Measurements from ENCODE around the gene ADRM1. TPM values are rescaled to one million over a fixed set of nuclear protein-coding genes. Genes with fewer than 3 reads are reported as not detected.

Gene ADRM1
- total and polyA plus RNA-seq, 10 of the 15 experiments (the other 5 are each of a cell fraction or from before 2014, with no cell fraction given): 3.4 to 213 (median 95.9) TPM

DNA sequence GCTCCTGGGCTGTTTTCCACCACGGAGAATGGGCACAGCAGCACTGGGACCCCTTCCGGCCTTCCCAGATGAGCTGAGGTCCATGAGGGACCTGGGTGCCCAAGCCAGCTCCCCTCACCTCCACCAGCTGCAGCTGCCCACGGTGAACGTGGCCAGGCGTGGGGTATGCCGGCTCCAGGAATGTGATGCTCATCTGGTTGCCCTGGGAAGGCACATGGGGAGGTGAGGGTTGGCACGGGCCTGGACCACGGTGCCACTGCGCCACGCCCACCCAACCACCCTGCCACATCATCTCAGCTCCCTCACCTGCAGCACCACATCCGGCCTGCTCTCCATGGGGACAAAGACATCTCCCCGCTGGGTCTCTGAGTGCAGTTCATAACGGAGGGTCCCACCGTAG, 23.8 kb downstream of the ADRM1 start:
- TF ChIP-seq PML (IDR thresholded peaks at IDR 0.05; ENCODE audit: low read length): no peak
- ChIA-PET SMC1A (ENCODE audit: uncharacterized antibody, unreplicated experiment) (no interaction called here), CTCF (no interaction called here), RAD21 (ENCODE audit: unreplicated experiment) (no interaction called here), POLR2A (no interaction called here)
- H3K4me1 ChIP-seq (ENCODE audit: control insufficient read depth, insufficient read depth, low read length): no peaks in the 10 kb centered on the region
- WGBS (ENCODE audit: insufficient coverage, insufficient replicate concordance, low lambda C conversion rate, missing lambda C conversion rate): 46% methylated on average over 14 of the region's 14 CpGs
- H3K36me3 ChIP-seq (ENCODE audit: control insufficient read depth in 2 of 2, insufficient read depth in 2 of 2, low read length in 1 of 2): no peaks in the 10 kb centered on the region
- BruUV-seq (replicated peaks): no TSS peak
- H3K9ac ChIP-seq (ENCODE audit: control insufficient read depth, insufficient read depth, low read length): no peak overlapping the region
- ATAC-seq: no peak
- DNase-seq (ENCODE audit: low read depth, low spot score): no peak
- no peaks in the 10 kb centered on the region for H3K27me3 ChIP-seq (replicated peaks in 1 of 2; ENCODE audit: control insufficient read depth in 2 of 2, insufficient read depth in 2 of 2, low read length in 1 of 2)
- intact Hi-C loops (cut with micrococcal nuclease; ENCODE audit: unreplicated experiment): no loop called here
- in situ Hi-C loops (cut with MboI): no loop called here
- H3K27ac ChIP-seq (ENCODE audit: control insufficient read depth, insufficient read depth): no peak overlapping the region
- H3K9me3 ChIP-seq (replicated peaks; ENCODE audit: control insufficient read depth, insufficient read depth, low read length): no peaks in the 10 kb centered on the region
- H2AFZ ChIP-seq (ENCODE audit: control insufficient read depth, low read depth, low read length): no peak overlapping the region
- no peak for FAIRE-seq
- H3K4me3 ChIP-seq: no peak overlapping the region
- no peaks in the 10 kb centered on the region for H4K20me1 ChIP-seq (ENCODE audit: control insufficient read depth, insufficient read depth)
- no peaks in the 10 kb centered on the region for H3K79me2 ChIP-seq (ENCODE audit: control insufficient read depth, insufficient read depth, low read length)
- H3K4me2 ChIP-seq (ENCODE audit: control insufficient read depth, insufficient read depth): no peak overlapping the region

DNA sequence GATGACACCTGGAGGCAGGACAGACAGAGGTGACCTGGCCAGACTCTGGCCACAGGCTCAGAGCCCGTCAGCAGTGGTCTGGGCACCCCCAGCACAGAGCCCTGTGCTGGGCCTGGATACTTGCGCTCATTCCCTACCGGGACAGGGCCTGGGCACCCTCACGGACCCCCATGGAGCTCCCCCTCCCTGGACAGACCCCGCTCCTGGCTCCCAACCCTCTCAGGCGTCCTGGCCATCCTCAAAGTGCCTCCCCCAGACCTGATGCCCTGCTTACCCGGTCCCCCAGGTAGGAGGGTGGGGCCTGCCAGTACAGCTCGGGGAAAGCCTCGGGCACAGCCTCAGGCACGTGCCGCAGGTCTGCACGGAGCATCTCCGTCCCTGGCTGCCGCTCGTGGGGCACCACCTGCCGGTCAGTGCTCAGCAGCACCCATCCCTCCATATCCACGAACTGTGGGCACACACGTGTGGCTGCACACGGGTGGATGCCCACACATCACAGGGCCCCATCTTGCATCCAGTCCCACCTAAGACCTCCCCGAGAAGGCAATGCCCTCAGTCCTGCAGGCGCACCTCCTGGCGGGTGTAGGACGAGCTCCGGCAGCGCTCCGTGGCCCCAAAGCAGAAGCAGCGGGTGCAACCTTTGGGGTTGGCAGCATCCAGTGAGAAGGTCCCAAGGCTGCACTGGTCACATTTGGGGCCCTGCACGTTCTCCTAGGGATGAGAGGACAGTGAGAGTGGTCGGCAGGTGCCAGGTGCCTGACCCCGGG, 24.3 kb downstream of the ADRM1 start:
- BruUV-seq (replicated peaks): no TSS peak
- ChIA-PET CTCF (interaction anchor here (1.2 kb wide), 1 partner anchor 25 kb away, joined by 3 read pairs; the partner anchor contains the start of gene ADRM1), RAD21 (ENCODE audit: unreplicated experiment) (no interaction called here), SMC1A (ENCODE audit: uncharacterized antibody, unreplicated experiment) (no interaction called here), POLR2A (no interaction called here)
- H3K9me3 ChIP-seq (replicated peaks; ENCODE audit: control insufficient read depth, insufficient read depth, low read length): no peaks in the 10 kb centered on the region
- no peaks in the 10 kb centered on the region for H4K20me1 ChIP-seq (ENCODE audit: control insufficient read depth, insufficient read depth)
- no peaks in the 10 kb centered on the region for H3K36me3 ChIP-seq (ENCODE audit: control insufficient read depth in 2 of 2, insufficient read depth in 2 of 2, low read length in 1 of 2)
- no peaks in the 10 kb centered on the region for H3K27me3 ChIP-seq (replicated peaks in 1 of 2; ENCODE audit: control insufficient read depth in 2 of 2, insufficient read depth in 2 of 2, low read length in 1 of 2)
- no peak overlapping the region for H3K4me3 ChIP-seq
- intact Hi-C loops (cut with micrococcal nuclease; ENCODE audit: unreplicated experiment) (no loop called here), in situ Hi-C loops (cut with MboI) (no loop called here)
- no peaks in the 10 kb centered on the region for H3K4me1 ChIP-seq (ENCODE audit: control insufficient read depth, insufficient read depth, low read length)
- H3K27ac ChIP-seq (ENCODE audit: control insufficient read depth, insufficient read depth): no peak overlapping the region
- 60% methylated on average over 26 of the region's 30 CpGs for WGBS (ENCODE audit: insufficient coverage, insufficient replicate concordance, low lambda C conversion rate, missing lambda C conversion rate)
- DNase-seq (ENCODE audit: low read depth, low spot score) (no peak), FAIRE-seq (no peak), ATAC-seq (no peak)
- no peak overlapping the region for H3K9ac ChIP-seq (ENCODE audit: control insufficient read depth, insufficient read depth, low read length)
- H3K4me2 ChIP-seq (ENCODE audit: control insufficient read depth, insufficient read depth): no peak overlapping the region
- TF ChIP-seq SMAD1 (IDR thresholded peaks at IDR 0.05; ENCODE audit: low read depth, partially characterized antibody) (no peak), POU2F2 (IDR thresholded peaks at IDR 0.05; ENCODE audit: borderline replicate concordance, low read depth, low read length) (no peak), CEBPB (IDR thresholded peaks at IDR 0.05; ENCODE audit: borderline replicate concordance in 1 of 2, low read depth in 2 of 2, low read length in 2 of 2) (no peak)
- H3K79me2 ChIP-seq (ENCODE audit: control insufficient read depth, insufficient read depth, low read length): no peaks in the 10 kb centered on the region
- H2AFZ ChIP-seq (ENCODE audit: control insufficient read depth, low read depth, low read length): no peak overlapping the region
